ENCODE results near the gene MVB12B. TPM values are rescaled to one million over a fixed set of nuclear protein-coding genes. Genes with fewer than 3 reads are reported as not detected.

MVB12B gene
- total RNA-seq, 1 experiment from 2014 or later: not detected

DNA sequence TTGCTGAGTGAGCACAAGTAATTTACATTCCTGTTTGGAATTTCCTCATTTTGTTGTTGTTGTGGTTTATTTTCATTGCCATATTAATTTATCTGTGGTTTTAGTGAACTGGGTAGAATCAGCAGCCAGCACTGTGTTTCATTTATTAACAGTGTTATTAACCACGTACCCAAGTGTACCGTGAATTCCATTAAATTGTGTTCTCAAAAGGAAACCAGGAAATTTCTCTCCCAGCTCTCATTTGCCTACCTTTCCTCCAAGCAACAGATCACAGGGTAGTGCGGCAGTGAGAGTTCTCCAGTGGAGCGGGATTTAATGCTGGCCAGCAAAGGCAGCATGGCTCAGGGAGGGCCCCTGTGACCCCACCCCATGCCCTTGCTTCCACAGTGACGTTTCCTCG, 54.6 kb downstream of the MVB12B start:
- no peak for DNase-seq (ENCODE audit: low spot score)

- no peak for DNase-seq (ENCODE audit: low spot score)
Measured at GRCh38 chr9:126383406-126384046, 56.9 kb downstream of the MVB12B start.

DNA sequence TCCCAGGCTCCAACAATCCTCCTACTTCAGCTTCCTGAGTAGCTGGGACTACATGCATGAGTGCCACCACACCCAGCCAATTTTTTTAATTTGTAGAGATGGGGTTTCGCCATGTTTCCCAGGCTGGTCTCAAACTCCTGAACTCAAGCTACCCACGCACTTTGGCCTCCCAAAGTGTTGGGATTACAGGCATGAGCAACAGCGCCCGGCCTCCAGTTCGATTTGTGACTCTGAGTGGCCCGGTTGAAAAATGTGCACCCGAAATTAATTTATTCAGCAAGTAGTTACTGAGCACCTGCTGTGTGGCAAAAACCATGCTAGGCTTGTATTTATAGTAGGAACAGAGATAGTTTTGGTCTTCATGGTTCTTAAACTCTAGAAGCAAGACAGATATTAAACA, 58.3 kb downstream of the MVB12B start:
- DNase-seq (ENCODE audit: low spot score): no peak

DNA sequence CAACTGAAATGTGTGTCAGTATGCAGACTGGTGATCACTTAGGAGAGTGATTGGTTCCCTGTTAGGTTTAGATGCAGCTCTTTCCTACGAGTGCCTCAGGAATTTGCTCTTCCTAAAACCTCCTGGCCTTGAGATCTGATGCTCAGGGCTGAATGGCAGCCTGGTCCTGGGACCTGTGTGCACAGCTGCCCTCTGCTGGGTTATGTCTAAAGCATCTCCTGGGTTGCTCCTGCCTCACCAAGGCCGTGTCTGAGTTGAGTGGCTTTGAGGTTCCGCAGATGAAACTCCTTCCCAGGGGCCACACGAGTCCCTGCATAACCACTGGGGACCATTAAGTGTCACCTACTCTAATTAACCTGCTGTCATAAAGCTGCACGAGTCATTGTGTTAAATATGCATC, 59.5 kb downstream of the MVB12B start:
- DNase-seq (ENCODE audit: low spot score): peak; percentile 3

GRCh38 chr9:126386776-126387175, 60.1 kb downstream of the MVB12B start:
- DNase-seq (ENCODE audit: low spot score): no peak

DNA sequence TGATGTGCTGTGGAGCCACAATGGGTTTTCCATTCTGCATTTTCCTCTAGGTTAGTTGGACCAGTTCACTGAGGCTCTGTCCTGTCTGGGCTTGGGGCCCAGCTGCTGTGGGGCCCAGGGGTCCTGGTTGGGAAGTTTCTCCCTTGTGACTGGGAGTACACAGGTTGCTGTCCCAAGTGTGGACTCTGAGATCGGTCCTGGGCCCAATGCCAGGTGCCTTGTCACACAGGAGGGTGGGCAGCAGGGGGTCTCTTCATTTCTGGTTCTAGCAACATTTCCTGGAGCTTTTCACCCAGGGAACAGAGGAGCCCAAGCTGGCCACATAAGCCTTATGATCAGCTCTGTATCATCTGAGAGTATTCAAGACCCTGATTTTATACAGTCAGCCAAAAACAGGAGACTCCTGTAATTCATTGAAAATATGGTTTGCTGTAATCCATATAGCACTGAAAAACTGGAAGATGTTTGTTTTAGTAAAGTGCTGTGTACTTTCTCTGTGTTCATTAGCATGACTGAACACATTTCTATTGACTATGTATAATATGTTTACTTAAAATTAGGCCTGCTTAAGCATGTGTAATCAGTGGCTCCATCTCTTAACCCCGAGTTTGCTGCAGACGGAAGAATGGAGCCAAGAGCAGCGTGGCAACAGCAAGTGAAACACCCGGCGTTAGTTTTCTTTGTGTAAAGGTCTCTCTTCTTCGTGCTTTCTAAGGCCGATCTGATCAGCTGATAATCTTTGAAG, 62.5 kb downstream of the MVB12B start:
- no peak for DNase-seq (ENCODE audit: low spot score)

GRCh38 chr9:126389992-126390391, 63.4 kb downstream of the MVB12B start:
- DNase-seq (ENCODE audit: low spot score): no peak

GRCh38 chr9:126390923-126391322, 64.3 kb downstream of the MVB12B start:
- DNase-seq (ENCODE audit: low spot score): no peak

- no peak for DNase-seq (ENCODE audit: low spot score)
Measured at GRCh38 chr9:126391713-126392661, 65.4 kb downstream of the MVB12B start.

DNA sequence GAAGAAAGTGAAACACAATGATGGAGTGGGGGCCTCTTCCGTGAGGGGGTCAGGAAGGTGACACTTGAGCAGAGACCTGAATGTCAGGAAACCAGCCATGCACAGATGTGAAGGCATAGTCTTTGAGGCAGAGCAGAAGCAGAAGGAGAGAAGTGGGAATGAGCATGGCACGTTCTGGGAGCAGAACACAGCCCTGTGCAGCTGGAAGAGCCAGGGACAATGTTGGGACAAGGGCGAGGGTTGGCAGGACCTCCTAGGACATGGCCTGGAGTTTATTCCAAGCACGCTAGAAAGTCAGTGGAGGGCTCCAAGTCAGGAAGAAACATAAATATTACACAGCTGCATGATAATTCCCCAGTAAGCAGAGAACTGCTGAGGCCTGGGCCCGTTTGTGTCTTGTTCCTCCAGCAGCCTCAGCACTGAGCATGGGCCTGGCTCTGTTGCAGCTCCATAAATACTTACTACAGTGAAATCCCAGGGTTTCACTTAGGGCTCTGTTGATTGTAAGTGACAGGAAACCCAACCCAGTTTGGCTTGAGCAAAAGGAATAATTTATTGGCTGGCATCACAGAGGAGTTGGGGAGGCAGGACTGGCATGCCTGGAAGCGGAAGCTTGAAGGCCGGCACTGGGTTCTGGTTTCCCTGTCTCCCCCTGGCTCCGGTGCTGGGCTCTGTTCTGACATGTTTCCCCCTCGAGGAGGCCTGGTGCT, 66.2 kb downstream of the MVB12B start:
- DNase-seq (ENCODE audit: low spot score): no peak

DNA sequence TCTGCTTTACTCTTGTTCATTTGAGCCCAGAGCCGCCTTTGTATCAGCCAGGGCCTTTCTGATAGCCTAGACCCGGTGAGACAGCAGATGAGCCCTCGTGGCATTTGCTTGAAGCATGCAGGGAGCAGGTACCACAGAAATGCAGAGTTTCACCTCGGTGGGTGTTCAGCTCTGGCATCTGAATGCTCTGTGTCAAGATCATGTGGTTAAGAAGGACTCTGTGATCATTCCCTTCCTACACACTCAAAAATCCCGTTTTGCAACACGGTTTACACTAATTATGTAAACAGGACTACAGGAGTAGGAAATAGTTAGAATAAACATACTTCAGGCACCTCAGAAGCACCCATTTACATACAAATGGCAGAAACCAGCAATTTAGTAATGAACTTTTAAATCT, 67.2 kb downstream of the MVB12B start:
- DNase-seq (ENCODE audit: low spot score): no peak

GRCh38 chr9:126394802-126395201, 68.2 kb downstream of the MVB12B start:
- DNase-seq (ENCODE audit: low spot score): no peak

- peak; percentile 4 for DNase-seq (ENCODE audit: low spot score)
Measured at GRCh38 chr9:126395439-126396212, 69.0 kb downstream of the MVB12B start.

GRCh38 chr9:126397056-126397455, 70.4 kb downstream of the MVB12B start:
- DNase-seq (ENCODE audit: low spot score): no peak

DNA sequence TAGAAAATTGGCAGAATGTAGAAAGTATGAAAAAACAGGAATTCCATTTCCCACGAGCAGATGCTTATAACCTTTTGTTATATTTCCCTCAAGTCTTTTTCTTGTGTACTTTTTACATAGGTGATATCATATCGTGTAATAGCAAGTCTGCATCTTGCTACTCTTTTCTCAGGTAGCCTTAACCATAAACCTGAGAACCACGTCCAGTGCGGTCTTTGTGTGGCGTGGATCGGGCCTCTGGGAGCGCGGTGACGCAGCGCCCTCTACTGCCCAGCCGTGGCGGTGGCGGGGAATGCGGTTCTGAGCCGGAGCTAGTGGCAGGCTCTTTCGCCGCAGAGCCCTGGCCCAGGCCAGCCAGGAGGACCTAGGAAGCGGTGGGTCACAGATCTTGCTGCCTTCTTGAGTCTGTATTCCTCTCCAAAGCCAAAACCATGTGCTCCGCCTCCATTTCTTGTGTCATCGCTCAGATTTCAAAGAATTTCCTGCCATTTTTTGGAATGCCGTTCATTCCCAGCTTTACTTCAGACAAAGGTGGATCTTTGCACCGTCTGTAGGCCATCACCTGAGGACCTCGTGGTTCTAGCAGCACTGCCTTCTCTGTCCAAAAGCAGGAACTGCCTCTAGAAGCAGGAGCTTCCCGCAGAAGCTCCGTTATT, 71.9 kb downstream of the MVB12B start:
- peak; percentile 69 for DNase-seq (ENCODE audit: low spot score)

DNA sequence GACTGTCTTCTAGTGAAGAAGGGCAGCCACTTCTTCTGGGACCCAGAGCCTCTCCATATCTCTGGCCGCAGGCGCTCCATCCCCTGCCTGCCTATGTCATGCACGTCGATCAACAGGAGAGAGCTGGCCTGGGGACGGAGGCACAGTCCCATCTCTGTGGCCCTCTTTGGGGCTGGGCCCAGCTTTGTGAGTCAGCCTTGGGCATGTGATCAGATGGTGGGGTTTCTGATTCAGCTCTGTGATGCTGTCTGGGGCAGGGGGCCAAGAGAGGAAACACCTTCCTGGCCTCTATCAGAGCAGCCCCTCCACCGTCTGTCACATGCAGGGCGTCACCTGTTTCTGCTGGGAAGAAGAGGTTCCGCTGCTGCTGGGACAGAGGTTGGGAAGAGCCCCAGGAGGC, 72.6 kb downstream of the MVB12B start:
- DNase-seq (ENCODE audit: low spot score): no peak

GRCh38 chr9:126399789-126400188, 73.2 kb downstream of the MVB12B start:
- no peak for DNase-seq (ENCODE audit: low spot score)

DNA sequence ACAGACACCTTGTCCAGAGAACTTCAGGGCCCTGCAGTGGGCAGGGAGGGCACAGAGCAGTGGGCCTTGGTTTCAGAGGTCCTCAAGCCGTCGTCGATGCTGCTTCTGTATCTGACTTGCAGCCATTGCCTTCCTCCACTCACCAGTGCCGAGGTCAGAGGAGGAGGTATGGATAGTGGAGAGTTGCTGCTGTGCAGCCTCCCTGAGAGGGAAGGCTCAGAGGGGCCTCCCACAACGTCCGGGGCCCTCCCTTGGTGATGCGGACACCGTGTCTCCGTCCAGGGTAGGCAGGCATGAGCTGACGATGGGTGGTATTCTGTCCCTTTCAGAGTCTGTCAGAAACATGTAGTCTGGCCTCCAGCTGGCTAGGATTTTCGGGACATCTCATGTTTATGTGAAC, 73.9 kb downstream of the MVB12B start:
- DNase-seq (ENCODE audit: low spot score): no peak

- DNase-seq (ENCODE audit: low spot score): no peak
Measured at GRCh38 chr9:126401107-126401506, 74.5 kb downstream of the MVB12B start.

DNA sequence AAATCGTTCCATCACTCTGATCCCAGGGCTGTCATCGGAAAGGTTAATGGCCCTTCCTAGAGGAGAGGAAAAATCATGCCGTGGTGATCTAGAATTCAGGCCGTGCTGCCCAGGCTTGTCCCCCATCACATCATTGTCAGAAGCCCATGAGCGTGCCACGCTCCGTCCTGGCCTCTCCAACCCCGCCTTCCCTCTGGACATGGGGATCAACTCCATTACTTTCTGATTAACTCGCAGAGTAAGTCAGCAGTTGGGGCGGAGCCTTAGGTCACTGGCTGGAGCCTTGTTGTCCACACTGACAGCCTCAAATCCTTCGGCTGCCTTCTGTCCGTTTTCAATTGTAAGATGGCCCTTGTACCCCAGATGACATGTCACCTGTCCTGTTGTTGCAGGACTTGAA, 75.0 kb downstream of the MVB12B start:
- no peak for DNase-seq (ENCODE audit: low spot score)
